A549 (cell line): ENCODE data around the gene TFPI2.

Source experiments
- EHMT2 ChIP-seq: fragments of 200-600 bp; sonication (generic); IDR thresholded peaks from 2 replicates; pipeline ENCODE4 v1.6.1; 2016; ENCODE audit warnings: antibody characterized with exemption, low read depth, mild to moderate bottlenecking, moderate library complexity
- FOSL2 ChIP-seq, 2 experiments: fragments of 450-650 bp in 1 of 2; fragments of >200 bp in 1 of 2; sonication (Bioruptor Twin) in 1 of 2; formaldehyde crosslinking; IDR thresholded peaks; 2 replicates each; pipeline versions ENCODE4 v1.5.0 to v1.6.1; 2016 to 2020; ENCODE audit warnings: mild to moderate bottlenecking in 1 of 2, moderate library complexity in 1 of 2
- POLR2A ChIP-seq: IDR thresholded peaks from 2 replicates; pipeline ENCODE4 v1.6.1; 2012; ENCODE audit warnings: mild to moderate bottlenecking, low read length
- POLR2AphosphoS2 ChIP-seq: conservative IDR thresholded peaks from 2 replicates; pipeline ENCODE4 v1.6.1; 2012; ENCODE audit warnings: low read length, improper control_type of control experiment, inconsistent platforms
- USF2 ChIP-seq: fragments of 450-650 bp; IDR thresholded peaks from 2 replicates; pipeline ENCODE4 v1.6.1; 2014; ENCODE audit warnings: antibody characterized with exemption
- TF ChIP-seq, protein P1 (sequence below): fragments of 250-450 bp; sonication (Bioruptor Pico); IDR thresholded peaks from 2 replicates; pipeline ENCODE4 v1.5.0; 2020; ENCODE audit warnings: low read depth, mild to moderate bottlenecking, moderate library complexity
- TF ChIP-seq, protein P2 (sequence below): fragments of >200 bp; sonication (Bioruptor Twin); formaldehyde crosslinking; IDR thresholded peaks from 3 replicates; pipeline ENCODE4 v1.5.1; 2016
- TF ChIP-seq, protein P3 (sequence below): fragments of 250-450 bp; sonication (Bioruptor Pico); IDR thresholded peaks from 2 replicates; pipeline ENCODE4 v1.5.0; 2021; ENCODE audit warnings: mild to moderate bottlenecking, moderate library complexity, borderline replicate concordance

GRCh38 chr7:93856323-93856722 lies 34.2 kb downstream of the TFPI2 start:
- TF ChIP-seq, protein P1, sequence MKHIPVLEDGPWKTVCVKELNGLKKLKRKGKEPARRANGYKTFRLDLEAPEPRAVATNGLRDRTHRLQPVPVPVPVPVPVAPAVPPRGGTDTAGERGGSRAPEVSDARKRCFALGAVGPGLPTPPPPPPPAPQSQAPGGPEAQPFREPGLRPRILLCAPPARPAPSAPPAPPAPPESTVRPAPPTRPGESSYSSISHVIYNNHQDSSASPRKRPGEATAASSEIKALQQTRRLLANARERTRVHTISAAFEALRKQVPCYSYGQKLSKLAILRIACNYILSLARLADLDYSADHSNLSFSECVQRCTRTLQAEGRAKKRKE (CRISPR knock-in tag) = no peak
- TF ChIP-seq FOSL2 (IDR thresholded peaks at IDR 0.05) (no peak), FOSL2 (CRISPR knock-in tag; IDR thresholded peaks at IDR 0.05) (no peak), EHMT2 (no peak), USF2 (no peak), POLR2A (no peak), POLR2AphosphoS2 (no peak)
- TF ChIP-seq, protein P2, sequence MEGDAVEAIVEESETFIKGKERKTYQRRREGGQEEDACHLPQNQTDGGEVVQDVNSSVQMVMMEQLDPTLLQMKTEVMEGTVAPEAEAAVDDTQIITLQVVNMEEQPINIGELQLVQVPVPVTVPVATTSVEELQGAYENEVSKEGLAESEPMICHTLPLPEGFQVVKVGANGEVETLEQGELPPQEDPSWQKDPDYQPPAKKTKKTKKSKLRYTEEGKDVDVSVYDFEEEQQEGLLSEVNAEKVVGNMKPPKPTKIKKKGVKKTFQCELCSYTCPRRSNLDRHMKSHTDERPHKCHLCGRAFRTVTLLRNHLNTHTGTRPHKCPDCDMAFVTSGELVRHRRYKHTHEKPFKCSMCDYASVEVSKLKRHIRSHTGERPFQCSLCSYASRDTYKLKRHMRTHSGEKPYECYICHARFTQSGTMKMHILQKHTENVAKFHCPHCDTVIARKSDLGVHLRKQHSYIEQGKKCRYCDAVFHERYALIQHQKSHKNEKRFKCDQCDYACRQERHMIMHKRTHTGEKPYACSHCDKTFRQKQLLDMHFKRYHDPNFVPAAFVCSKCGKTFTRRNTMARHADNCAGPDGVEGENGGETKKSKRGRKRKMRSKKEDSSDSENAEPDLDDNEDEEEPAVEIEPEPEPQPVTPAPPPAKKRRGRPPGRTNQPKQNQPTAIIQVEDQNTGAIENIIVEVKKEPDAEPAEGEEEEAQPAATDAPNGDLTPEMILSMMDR = no peak
- TF ChIP-seq, protein P3, sequence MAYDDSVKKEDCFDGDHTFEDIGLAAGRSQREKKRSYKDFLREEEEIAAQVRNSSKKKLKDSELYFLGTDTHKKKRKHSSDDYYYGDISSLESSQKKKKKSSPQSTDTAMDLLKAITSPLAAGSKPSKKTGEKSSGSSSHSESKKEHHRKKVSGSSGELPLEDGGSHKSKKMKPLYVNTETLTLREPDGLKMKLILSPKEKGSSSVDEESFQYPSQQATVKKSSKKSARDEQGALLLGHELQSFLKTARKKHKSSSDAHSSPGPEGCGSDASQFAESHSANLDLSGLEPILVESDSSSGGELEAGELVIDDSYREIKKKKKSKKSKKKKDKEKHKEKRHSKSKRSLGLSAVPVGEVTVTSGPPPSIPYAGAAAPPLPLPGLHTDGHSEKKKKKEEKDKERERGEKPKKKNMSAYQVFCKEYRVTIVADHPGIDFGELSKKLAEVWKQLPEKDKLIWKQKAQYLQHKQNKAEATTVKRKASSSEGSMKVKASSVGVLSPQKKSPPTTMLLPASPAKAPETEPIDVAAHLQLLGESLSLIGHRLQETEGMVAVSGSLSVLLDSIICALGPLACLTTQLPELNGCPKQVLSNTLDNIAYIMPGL = no peak
